K562 (cell line): ENCODE measurements around the gene ABHD16A. TPM values are rescaled to one million over a fixed set of nuclear protein-coding genes. Genes with fewer than 3 reads are reported as not detected.

Source experiments
- BRF1 ChIP-seq: IDR thresholded peaks from 3 replicates; pipeline ENCODE4 v1.6.1; 2011; ENCODE audit warnings: borderline replicate concordance, mild to moderate bottlenecking; ENCODE audit not compliant: insufficient read length; ENCODE audit errors: extremely low read depth
- CEBPB ChIP-seq: fragments of 450-650 bp; IDR thresholded peaks from 2 replicates; pipeline ENCODE4 v1.6.1; 2016; ENCODE audit warnings: missing genetic modification characterization, missing compliant biosample characterization
- DLX4 ChIP-seq: fragments of 250-450 bp; sonication (Bioruptor Pico); IDR thresholded peaks from 2 replicates; pipeline ENCODE4 v1.6.1; 2021; ENCODE audit warnings: mild to moderate bottlenecking
- FOXJ3 ChIP-seq: sonication (generic); formaldehyde crosslinking; IDR thresholded peaks from 2 replicates; pipeline ENCODE4 v1.4.0; 2020; ENCODE audit warnings: mild to moderate bottlenecking, missing genetic modification reagents
- GTF3C2 ChIP-seq: IDR thresholded peaks from 3 replicates; pipeline ENCODE4 v1.6.1; 2011; ENCODE audit warnings: borderline replicate concordance, mild to moderate bottlenecking, moderate library complexity; ENCODE audit not compliant: insufficient read length; ENCODE audit errors: extremely low read depth
- HDGF ChIP-seq: fragments of 450-650 bp; IDR thresholded peaks from 2 replicates; pipeline ENCODE4 v1.6.1; 2016
- IRF2 ChIP-seq: sonication (generic); formaldehyde crosslinking; IDR thresholded peaks from 2 replicates; pipeline ENCODE4 v1.8.1; 2022; ENCODE audit warnings: mild to moderate bottlenecking, missing genetic modification reagents
- JUND ChIP-seq, 2 experiments: IDR thresholded peaks; 2 replicates in 1 of 2; 3 replicates in 1 of 2; pipeline ENCODE4 v1.6.1; 2011; ENCODE audit warnings: borderline replicate concordance in 2 of 2, low read depth in 2 of 2, low read length in 2 of 2, improper control_type of control experiment in 1 of 2, missing biosample characterization in 1 of 2, missing genetic modification characterization in 1 of 2, missing genetic modification reagents in 1 of 2
- KDM5B ChIP-seq: fragments of 200-600 bp; sonication (generic); IDR thresholded peaks from 2 replicates; pipeline ENCODE4 v1.6.1; 2012; ENCODE audit warnings: low read depth, mild to moderate bottlenecking, moderate library complexity, low read length, control low read depth, inconsistent platforms; ENCODE audit not compliant: insufficient replicate concordance
- KLF13 ChIP-seq: fragments of 450-650 bp; IDR thresholded peaks from 2 replicates; pipeline ENCODE4 v1.6.1; 2016; ENCODE audit warnings: missing genetic modification characterization, low read depth, mild to moderate bottlenecking, missing compliant biosample characterization, moderate library complexity, borderline replicate concordance
- MCM5 ChIP-seq: fragments of 450-650 bp; IDR thresholded peaks from 2 replicates; pipeline ENCODE4 v1.6.1; 2016; ENCODE audit warnings: low read depth
- POLR2H ChIP-seq: IDR thresholded peaks from 2 replicates; pipeline ENCODE4 v1.6.1; 2016; ENCODE audit warnings: missing genetic modification characterization, low read depth, mild to moderate bottlenecking, control low read depth, missing compliant biosample characterization, moderate library complexity
- RAD21 ChIP-seq, 2 experiments: fragments of 250-450 bp in 1 of 2; fragments of 450-650 bp in 1 of 2; sonication (Bioruptor Pico) in 1 of 2; formaldehyde crosslinking in 1 of 2; IDR thresholded peaks in 1 of 2; conservative IDR thresholded peaks in 1 of 2; 2 replicates each; pipeline versions ENCODE4 v1.4.0 to v1.8.0; 2020 to 2022; ENCODE audit warnings: mild to moderate bottlenecking in 2 of 2, moderate library complexity in 1 of 2
- SETDB1 ChIP-seq: IDR thresholded peaks from one replicate; pipeline ENCODE4 v1.6.1; 2012; ENCODE audit warnings: low read length, control low read depth, inconsistent platforms
- SREBF2 ChIP-seq: sonication (generic); formaldehyde crosslinking; IDR thresholded peaks from 2 replicates; pipeline ENCODE4 v1.4.0; 2020; ENCODE audit warnings: mild to moderate bottlenecking, missing genetic modification reagents
- TAL1 ChIP-seq: fragments of 450-650 bp; IDR thresholded peaks from 2 replicates; pipeline ENCODE4 v1.6.1; 2016; ENCODE audit warnings: mild to moderate bottlenecking
- ZBTB11 ChIP-seq, 3 experiments: fragments of 200-800 bp in 1 of 3; fragments of 250-450 bp in 1 of 3; fragments of 450-650 bp in 1 of 3; sonication (Bioruptor Pico) in 1 of 3; sonication (Bioruptor generic) in 1 of 3; formaldehyde crosslinking in 1 of 3; IDR thresholded peaks; 2 replicates each; pipeline versions ENCODE4 v1.6.1 to v1.8.0; 2016 to 2022; ENCODE audit warnings: mild to moderate bottlenecking in 2 of 3, missing genetic modification characterization in 2 of 3, missing compliant biosample characterization in 1 of 3, moderate library complexity in 1 of 3
- ZNF133 ChIP-seq: fragments of 250-450 bp; sonication (Bioruptor Pico); IDR thresholded peaks from 2 replicates; pipeline ENCODE4 v1.4.0; 2020; ENCODE audit warnings: mild to moderate bottlenecking
- ZNF551 ChIP-seq: fragments of 250-450 bp; sonication (Bioruptor Pico); IDR thresholded peaks from 2 replicates; pipeline ENCODE4 v1.5.0; 2021; ENCODE audit warnings: mild to moderate bottlenecking, moderate library complexity
- ZNF75A ChIP-seq: fragments of 450-650 bp; formaldehyde crosslinking; IDR thresholded peaks from 2 replicates; pipeline ENCODE4 v1.4.0; 2020; ENCODE audit warnings: mild to moderate bottlenecking
- polyA plus RNA-seq, 8 experiments: library from polyadenylated mRNA; depleted of rRNA in 4 of 8; stranded (reverse) in 5 of 8; unstranded in 3 of 8; fragments of >200 nt; fragmentation: Nextera tagmentation in 2 of 8; fragmentation: Illumina TruSeq in 1 of 8; extraction: Ambion mirVana in 2 of 8; extraction: Trizol in 1 of 8; gene quantifications; 2 replicates each; pipeline versions ENCODE4 v1.2.1 to v1.2.3, GENCODE V29; 2011 to 2014; ENCODE audit warnings: inconsistent platforms in 1 of 8, missing spikeins in 1 of 8
- total RNA-seq, 7 experiments: library from RNA; depleted of rRNA in 6 of 7; stranded (reverse); fragments of >200 nt in 6 of 7; fragmentation: Illumina TruSeq in 2 of 7; extraction: Trizol in 2 of 7; gene quantifications; 2 replicates each; pipeline versions ENCODE4 v1.2.1 to v1.2.3, GENCODE V29; 2011 to 2021; ENCODE audit warnings: low replicate concordance in 1 of 7

The ABHD16A gene
- total and polyA plus RNA-seq, 9 of the 15 experiments (the other 6 are each of a cell fraction or from before 2014, with no cell fraction given): 25.8 to 120 (median 81.6) TPM

DNA sequence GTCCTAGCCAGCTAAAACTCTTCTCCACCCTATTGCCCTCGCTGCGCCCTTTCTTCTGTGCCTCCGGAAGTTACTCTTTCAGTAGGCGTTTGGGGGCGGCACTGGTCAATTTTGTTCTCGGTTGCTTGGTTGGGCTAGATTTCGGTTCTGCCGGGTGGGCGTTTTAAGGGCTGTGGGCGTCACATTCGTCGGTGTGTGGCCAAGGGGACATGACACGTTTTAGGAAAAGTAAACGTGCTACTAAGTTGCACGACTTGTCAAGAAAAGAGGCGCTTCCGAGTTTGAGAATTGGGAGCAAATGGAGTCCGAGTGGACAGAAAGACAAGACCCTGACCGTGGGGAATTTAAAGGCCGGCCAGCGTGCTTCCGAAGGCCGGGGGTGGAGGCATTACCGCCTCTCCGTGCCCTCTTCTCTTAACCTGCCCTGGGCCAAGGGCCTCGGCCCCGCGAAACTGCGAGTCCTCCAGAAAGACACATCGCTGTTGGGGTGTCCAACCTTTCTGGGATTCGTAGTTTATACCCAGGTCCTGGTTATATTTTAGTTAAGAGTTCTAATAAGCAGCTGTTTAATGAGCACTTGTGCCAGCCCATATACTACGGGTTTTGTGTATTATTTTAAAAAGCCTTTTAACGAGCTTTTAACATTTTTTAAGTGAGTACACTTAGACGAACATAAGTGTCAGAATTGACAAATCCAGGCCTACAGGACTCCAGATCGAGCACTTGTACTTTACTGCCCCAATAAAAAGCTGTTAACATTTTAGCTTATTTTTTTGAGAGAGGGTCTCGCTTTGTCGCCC lies 50.0 kb downstream of the ABHD16A start (continued):
- TF ChIP-seq JUND (IDR thresholded peaks at IDR 0.05; ENCODE audit: borderline replicate concordance, low read depth, low read length) (no peak; the same call in 1 of the 2 replicates), JUND (tag; IDR thresholded peaks at IDR 0.05; ENCODE audit: borderline replicate concordance, low read depth, low read length) (peak; percentile 64; the same call in 1 of the 3 replicates), RAD21 (CRISPR knock-in tag; conservative IDR thresholded peaks at IDR 0.05 in 1 of 2, IDR thresholded peaks at IDR 0.05 in 1 of 2) (peak in 1 of 2 experiments; percentile 52; a peak in 2 of 4 replicates), MCM5 (no peak), HDGF (peak; percentile 81), DLX4 (CRISPR knock-in tag) (no peak), IRF2 (CRISPR knock-in tag) (no peak), TAL1 (0 out of 2 replicates have a peak, but pooled peaks have one; percentile 6), GTF3C2 (no peak), SREBF2 (CRISPR knock-in tag) (no peak), ZNF551 (CRISPR knock-in tag) (no peak), ZNF75A (no peak), ZBTB11 (CRISPR knock-in tag; IDR thresholded peaks at IDR 0.05) (no peak), KDM5B (peak; percentile 97), ZNF133 (no peak), FOXJ3 (CRISPR knock-in tag) (no peak), BRF1 (no peak), SETDB1 (no peak), KLF13 (peak; percentile 60), POLR2H (no peak), CEBPB (tag) (no peak)
